C4-2B (cell line): Measurements from ENCODE around the gene OTOP2.

Source experiments
- CTCF ChIP-seq: fragments of 450-650 bp; conservative IDR thresholded peaks from 2 replicates; pipeline ENCODE4 v1.5.1; 2017; ENCODE audit warnings: mild to moderate bottlenecking
- ZFX ChIP-seq: fragments of 450-650 bp; IDR thresholded peaks from 2 replicates; pipeline ENCODE4 v1.6.1; 2017

GRCh38 chr17:74981318-74981978, 57.4 kb downstream of the OTOP2 start:
- TF ChIP-seq CTCF (no peak), ZFX (no peak)
